GM19452 (cell line): ENCODE results near the gene GRIN2B.

Experiments
- ATAC-seq: cut with Tn5 transposase; IDR thresholded peaks from one replicate; pipeline ENCODE4 v1.9.1; 2021; ENCODE audit not compliant: unreplicated experiment

The GRIN2B gene

DNA sequence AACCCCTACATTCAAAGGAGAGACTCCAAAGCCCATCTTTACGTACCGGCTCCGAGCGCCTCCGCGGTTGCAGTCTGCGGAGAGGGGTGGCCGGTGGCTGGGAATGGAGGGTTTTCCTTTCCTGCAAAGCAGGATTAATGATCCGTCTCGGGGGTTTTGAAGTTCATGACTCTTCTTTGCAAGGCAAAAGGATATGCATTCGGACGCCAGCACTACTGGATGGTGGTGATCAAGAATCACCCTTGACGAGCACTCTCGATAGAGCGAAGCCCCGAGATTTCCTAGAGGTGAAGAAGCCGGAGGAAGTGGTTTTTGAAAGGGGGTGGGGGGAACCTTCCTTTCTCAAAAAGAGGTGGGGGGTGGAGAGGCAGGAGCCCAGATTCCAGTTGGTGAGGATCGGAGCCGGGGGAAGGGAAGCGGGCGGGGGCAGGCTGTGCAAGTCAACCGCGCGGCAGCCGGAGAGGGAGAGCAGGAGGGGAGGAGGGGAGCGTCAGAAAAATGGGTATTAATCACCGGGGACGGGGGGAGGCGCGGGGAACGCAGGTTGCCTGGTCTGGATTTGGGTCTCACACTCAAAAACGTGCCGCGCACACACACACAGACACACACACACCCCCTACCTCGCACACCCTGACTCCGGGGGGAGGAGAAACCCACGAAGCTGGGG is at the start of gene GRIN2B:
GRIN2B (minus strand) TSS at position 307 of the 667 bp plus-strand sequence. CDS start 115,394 bp downstream, outside the sequence.
- ATAC-seq, result no peak

DNA sequence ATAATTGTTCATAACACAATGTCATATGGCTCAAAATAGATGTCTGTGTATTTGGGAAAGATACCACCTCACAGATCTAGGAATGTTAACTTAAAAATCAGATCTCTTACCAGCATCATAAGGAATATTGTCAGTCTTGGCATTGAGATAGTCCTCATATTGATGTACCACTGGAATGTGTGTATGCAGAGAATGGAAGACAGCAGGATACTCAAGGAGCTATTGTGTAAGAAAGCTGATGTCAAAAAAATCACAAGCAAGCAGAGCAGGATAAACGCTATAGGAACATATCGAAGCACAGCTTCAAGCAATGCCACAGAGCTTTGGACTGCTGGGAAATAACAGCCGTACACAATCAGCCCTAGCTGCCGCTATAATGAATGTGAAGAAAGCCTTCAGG is 45.1 kb upstream of the GRIN2B start:
- no peak for ATAC-seq

DNA sequence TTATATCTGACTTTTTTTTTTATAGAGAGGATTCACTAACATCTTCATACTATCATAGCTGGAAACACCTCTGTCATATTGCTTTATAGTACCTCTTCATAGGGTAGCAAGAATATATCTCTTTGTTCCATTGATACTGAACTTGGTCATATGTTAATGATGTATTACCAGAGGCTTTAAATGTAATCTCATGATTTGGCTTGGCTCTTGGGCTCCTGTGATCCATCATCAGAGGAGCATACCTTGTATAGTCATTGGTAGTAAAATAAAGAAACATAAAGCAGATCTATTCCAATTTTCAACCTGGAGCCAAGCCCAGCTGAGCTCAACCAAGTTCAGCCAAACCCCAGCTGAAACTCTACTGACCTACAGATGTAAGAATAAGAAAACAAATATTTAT is 43.2 kb upstream of the GRIN2B start:
- no peak for ATAC-seq

DNA sequence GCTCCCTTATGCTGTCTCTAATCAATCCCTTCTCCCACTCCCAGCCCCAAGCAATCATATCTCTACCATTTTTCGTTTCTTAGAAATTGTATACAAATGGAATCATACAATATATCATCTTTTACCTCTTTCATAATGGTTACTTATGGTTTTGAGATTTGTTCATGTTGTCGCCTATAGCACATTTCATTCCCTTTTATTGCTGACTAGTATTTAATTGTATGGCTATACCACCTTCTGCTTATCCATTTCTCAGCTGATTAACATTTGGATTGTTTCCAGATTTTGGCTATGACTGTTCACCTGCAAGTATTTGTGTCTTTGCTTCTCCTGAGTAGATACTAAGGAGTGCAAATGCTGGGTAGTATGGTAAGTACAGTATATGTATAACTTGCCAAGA is 36.7 kb upstream of the GRIN2B start:
- no peak for ATAC-seq

DNA sequence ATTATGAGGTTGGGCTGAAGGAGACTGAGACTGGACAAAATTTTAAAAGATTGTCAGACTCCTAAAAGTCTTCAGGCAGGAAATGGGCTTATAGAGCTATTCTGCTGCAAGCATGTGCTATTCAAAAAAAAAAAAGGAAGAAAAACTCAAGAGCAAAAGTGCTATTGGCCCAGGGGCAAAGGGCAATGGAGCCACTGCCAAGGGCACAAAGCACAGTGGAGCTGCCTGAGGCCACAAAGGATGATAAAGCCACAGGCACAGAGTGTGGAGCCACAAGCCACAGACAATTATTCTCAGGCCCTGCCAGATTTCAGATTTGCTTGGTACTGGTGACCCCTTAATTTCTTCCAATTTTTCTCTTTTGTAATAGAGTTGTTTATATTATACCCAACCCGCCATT is 29.6 kb upstream of the GRIN2B start:
- no peak for ATAC-seq

DNA sequence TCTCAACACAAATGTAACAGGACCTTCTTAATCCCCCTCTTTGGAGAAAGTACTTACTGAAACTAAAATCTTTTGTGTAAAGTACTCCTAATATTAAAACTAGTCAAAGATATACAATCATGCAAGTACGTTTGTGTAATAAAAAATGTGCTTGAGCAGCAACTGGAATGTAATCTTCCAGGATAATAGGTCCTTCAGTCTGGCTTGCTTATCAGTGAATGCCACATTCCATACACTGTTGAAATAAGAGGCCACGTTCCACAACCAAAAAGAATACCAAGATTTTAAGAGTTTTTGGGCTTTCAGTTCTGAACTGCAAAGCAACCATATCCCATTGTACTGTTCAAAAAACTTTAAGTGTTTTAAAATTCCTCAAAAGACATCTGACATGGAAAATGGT is 26.2 kb upstream of the GRIN2B start:
- no peak for ATAC-seq

DNA sequence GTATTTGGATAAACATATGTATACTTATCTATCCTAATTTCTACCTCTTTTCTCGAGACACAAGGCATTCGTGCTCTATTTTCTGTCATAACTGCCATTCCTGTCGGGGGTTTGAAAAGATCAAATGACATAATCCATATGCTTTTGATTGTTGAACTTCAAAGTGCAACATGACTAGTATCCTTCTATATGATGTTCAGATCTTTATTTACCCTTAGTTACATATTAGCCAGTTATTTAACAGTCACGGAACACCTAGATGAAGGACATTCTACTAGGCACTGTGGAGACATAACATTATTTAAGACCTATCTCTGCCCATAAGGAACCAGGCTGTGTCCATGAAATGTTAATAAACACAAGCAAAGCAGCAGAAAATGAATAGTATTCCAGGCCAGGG is 11.2 kb upstream of the GRIN2B start:
- ATAC-seq, result no peak

DNA sequence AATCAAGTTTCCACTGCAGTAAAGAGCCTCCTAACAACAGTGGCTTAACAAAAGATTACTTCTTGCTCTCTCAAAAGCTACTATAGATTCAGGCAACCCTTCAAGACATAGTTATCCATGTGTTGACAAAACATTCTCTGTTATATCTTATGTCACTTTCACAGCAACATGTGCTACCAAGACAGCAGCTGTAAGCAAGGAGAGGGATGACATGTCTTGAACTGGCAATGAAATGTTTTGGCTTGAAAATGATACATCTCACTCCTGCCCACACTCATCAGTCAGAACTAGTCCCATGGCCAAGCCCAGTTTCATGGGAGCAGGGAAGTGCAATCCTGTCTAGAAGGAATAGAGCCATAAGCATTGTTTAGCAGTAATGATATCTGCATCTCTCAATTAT is 10.7 kb upstream of the GRIN2B start:
- ATAC-seq, result no peak

DNA sequence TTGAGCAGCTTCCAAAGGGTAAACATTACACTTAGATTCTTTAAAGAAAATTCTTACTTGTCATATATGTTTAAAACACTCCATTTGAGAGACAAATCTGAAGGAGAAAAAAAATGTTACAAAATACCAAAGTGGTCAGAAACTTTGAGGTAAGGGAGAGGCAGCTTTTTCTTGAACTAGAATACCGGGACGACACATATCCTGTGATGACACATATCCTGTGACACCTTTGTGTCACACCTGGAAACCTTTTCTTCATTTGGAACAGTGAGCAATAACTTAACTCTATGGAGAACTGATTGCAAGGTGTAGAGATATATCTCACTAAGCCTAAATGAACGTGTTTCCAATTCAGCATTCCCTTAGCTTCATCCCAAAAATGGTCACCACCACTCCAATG is 4.6 kb upstream of the GRIN2B start:
- ATAC-seq, result no peak

DNA sequence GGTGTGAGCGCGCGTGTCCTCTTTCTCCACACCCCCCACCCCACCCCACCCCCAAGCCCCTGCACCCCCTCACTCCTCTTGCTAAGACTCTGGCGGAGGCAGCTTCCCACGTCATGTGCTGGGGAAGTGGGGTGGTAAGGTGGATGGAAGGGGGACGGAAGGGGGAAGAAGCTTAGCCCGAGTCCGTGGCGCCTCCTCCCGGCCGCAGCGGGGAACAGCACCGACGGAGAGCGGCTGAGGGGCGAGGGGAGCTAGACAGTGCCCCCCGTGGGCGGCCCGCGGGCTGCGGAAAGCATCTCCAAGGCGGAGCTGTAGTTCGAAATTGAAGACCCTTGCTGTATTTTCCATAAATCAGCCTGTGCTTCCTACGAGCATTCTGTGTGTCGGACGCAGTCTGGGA is 588 bp upstream of the GRIN2B start:
- no peak for ATAC-seq

DNA sequence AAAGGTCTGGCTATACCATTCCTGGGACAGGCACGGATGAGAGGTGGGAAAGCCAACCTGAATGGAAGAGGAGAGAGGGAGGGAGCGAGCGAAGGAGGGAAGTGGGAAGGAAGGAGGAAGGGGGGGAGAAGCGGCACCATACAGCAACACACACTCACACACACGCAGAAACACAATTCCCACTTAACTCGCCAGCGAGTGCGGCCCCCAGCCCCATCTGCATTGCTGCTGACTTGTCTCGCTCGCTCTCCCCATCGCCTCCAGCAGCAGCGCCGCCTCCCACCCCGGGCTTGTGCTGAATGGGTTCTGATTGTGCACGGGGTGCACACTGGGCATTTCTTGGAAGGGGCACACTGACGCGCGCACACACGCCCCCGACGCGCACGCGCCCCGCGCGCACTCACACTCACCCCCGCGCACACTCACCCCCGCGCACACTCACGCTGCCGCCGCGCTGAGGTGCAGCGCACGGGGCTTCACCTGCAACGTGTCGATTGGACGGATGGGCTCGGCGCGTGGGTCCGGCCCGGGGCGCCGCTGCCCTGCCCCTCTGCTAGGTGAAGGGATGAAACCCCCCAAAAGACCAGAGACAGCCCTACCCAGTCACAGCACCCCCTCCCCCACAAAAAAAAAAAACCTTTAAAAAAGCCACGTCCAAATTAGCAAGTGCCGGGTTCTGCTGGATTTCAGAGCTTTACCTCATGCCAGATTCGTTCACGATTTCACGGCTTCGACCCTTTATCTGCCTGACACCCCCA is 685 bp downstream of the GRIN2B start:
- ATAC-seq, result no peak

DNA sequence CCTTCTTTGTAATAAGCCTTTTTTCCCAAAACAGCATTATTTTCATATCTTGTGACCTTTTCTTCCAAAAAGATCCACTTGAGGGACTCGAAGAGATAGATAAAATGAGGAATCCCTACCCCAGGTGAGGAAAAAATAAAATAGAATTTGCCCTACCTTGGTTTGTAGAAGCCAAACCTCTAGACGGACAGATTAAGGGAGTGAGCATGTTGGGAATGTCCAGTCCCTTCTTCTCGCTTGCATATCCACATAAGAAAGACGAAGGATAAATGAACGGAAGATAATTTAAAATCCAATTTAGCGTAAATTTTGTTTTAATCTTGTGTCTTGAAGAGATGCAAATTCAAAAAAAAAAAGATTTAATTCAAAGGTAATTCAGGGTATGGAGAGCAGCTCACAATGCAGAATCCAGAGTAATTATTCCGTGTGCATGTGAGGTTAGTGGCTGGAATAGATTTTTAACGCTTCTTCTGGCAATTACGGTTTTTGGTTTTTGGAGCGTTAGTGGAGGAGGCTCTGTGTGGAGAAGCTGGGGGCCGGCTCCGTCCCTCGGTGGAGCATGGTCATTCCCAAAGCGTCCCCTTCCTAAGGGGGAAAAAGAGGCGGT is 1.5 kb downstream of the GRIN2B start:
- no peak for ATAC-seq

DNA sequence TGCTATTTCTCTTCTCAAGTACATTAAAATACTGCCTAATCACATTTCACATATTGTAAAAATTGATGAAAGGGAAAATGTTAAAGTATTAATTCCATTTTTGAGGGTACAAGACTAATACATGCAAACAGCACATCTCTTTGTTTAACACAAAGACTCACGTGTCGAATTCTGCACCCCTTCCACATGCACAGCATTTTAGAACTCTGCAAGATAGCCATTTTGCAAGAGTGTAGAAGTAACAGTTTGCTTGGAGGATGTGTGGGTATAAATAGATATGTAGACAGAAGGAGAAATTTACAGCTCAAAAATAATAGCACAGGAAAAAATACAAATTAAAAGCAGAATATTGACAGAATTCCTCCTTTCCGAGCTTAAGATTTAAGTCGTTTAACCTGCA is 2.5 kb downstream of the GRIN2B start:
- ATAC-seq, result no peak

DNA sequence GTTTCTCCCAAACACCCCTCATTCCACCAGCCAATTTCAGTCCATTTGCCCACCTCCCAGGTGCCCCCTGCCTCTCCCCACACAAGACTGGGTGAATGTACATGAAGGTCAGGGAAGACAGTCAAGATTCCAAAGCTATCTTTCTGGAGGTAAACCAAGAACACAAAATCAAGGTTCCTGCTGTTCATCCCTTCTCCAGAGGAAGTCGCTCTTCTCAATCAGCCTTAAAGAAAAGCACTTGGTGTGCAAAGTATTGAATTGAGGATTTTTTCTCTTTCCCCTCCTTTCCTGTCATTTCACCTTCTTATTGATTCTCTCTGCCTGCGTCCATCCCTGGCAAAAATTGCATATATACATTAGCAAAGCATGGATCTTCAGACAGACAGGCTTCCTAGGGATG is 4.5 kb downstream of the GRIN2B start:
- ATAC-seq, result no peak

DNA sequence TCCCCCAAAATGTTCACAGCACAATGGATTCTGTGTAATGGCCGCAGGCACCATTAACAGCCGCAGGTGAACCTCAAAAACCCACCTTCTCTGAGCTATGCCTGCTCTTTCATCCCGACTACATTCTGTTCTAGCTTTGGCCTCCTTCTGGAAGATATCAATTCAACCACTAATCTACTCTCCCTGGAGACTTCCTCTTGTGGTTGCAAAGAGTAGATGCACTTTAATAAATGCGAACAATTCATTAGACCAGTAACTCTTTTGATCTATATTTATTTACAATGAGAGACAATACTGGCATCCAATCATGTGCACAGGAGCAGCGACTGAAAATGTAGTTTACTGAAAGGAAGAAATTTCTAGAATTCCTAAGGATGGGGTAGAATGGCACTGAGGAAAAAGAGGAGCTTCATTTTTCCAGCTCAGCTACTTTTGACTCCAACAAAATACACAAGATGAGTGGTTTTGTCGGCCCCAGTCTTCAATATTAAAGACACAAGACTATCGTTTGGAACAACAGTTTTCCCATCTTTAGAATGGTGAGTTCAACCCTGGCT is 5.3 kb downstream of the GRIN2B start:
- no peak for ATAC-seq

DNA sequence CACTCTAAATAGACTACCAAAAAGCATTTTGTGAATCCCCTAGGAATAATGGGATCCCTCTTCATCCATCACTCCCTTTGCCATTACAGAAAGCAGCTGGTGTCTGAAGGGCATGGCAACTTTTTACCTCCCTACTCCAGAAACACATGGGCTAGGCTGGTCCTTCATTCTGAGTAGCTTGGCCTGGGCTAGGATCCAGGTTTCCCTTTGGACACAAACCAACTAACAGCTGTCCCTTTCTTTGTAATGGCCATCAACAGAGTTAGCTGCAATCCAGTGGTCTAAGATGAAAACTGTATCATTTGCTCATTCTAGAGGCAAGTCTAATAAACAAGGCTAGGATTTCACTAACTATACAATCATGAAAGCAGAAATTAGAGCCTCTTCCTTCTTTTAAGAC is 7.4 kb downstream of the GRIN2B start:
- ATAC-seq, result no peak

DNA sequence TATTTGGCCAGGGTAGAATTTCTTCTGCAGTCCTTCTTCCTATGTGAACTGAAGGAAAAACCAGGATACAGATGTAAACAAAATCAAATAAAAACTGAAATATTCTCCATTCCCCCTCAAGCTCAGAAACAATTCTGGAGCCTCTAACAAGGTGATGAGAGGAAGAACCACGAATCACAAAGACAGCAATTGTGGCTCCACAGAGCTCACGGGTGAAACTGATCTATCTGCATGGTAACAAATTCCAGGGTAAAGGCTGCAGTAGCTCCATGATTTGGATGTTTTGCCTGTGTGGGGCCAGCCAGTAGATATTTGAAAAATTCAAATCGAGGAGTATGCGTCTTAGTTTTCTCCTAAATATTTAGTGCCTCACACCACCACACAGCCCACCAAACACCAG is 10.6 kb downstream of the GRIN2B start:
- no peak for ATAC-seq

DNA sequence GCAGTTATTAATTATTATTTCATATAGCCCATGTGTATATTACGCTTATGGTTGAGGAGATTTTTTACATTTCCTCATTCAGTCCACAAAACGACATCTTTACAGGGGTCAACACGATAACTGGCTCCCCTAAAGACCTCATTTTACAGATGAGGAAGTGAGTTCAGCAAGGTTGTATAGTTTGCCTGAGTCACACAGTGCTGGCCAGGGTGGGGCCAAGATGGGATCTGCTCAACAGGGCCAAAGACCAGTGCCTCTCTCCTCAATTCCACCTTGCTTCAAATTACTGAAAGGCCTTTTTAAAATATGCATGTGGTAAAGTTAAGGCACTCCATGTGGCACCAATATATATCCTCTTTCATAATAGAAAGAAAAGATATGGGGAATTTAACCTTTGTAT is 13.1 kb downstream of the GRIN2B start:
- ATAC-seq, result no peak

DNA sequence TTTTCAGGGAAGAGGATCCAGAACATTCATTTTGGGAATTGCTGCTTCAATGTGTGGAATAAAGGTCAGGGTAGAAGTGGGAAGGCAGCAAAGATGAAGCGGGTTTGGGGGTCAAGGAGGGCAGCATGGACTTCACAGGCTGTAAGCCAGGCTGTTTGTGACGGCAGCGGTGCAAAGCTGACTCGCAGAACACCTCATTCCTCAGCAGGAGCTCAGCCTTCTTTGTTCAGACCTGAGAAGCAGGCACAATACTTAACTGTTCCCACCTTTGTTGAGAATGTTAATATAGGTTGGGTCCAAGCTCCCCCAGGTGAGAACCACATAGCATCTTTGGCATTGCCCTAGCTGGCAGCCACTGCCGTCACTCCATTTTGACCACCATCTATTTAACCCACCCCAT is 16.7 kb downstream of the GRIN2B start:
- no peak for ATAC-seq

DNA sequence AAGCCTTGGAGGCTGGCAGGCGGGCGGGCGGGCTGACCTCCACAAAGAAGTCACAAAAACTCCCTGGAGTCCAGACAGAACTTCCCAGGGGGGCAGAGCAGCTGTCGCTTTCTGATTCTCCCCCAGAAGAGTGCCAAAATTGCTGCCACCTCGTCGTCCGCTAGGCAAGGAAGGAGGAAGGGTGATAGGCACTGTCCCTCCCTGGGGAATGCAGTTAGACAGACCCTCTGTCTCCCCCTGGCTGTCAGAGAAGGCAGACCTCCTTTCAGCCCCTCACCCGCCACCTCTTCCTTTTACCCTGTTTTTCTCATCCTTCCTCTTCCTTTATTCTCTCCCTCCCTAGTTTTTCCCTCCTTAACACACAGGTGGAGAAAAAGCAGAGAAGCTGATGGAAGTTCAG is 18.7 kb downstream of the GRIN2B start:
- no peak for ATAC-seq

DNA sequence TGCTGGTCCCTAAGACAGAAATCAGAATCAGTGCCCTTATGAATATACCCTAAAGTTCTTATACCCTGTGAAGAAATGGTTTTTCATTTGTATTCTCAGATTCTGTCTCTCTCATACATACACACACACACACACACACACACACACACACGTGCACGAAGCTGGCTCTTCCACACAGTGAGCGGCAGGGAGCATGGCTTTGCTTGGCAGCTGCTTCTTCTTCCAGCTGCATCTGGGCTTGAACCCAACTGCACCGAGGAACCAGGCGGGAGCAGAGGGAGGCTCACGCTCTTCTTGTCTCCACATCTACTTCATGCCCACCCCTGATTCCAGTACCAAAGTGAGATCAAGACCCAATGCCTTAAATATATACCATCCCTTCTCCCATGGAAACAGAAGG is 19.4 kb downstream of the GRIN2B start:
- ATAC-seq, result no peak

DNA sequence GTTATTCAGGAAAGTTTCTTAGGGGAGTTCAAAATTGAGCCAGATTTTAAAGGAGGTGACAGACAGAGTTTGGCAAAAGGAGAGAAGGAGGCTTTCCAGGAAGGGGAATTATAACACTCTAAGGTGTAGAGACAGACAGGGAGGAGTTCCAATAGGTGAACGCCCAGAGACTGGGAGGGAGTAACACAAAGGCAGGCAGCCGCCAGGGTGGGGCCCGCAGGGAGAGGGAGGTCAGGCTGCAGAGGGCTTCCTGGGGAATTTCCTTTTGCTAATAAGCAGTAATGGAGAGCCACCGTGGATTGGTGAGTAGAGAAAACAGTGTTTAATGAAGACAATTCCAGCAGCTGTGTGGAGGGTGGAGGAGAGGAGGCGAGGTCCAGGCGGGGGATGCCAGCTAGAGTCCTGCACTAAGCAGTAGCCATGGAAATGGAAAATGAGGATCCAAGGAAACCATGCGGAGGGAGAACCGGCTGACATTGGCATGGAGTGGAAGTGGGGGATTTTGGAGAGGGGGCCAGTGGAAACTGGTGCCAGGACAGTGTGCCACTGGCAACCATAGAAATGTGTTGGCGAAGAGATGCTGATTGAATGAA is 22.2 kb downstream of the GRIN2B start:
- ATAC-seq, result no peak
